Measurements from ENCODE around the gene CHD1L.
"Not testable (repeated sequence)": the region's sequence is repeated elsewhere in the genome, so short reads cannot be mapped to it uniquely, and the experiment has no call there.

- TF ChIP-seq CTCF (conservative IDR thresholded peaks at IDR 0.05; ENCODE audit: low read depth in 2 of 2); ZNF331 (CRISPR knock-in tag; IDR thresholded peaks at IDR 0.05; ENCODE audit: low read depth); EZH2 (IDR thresholded peaks at IDR 0.05; ENCODE audit: low read depth, unreplicated experiment); POLR2AphosphoS5 (IDR thresholded peaks at IDR 0.05; ENCODE audit: low read depth); ETS1 (IDR thresholded peaks at IDR 0.05); EZH2phosphoT487 (IDR thresholded peaks at IDR 0.05; ENCODE audit: unreplicated experiment); REST (IDR thresholded peaks at IDR 0.05; ENCODE audit: unreplicated experiment); NANOG (IDR thresholded peaks at IDR 0.05; ENCODE audit: borderline replicate concordance); CREB1 (CRISPR knock-in tag; IDR thresholded peaks at IDR 0.05; ENCODE audit: low read depth); ZNF114 (CRISPR knock-in tag; IDR thresholded peaks at IDR 0.05); JUNB (IDR thresholded peaks at IDR 0.05; ENCODE audit: unreplicated experiment); STAT1 (IDR thresholded peaks at IDR 0.05; ENCODE audit: unreplicated experiment): not testable (repeated sequence)
Measured at GRCh38 chr1:147197324-147197723, 45.2 kb upstream of the CHD1L start.

All from GM23338 (cell line).